ENCODE measurements around the gene CAPN3.

Gene CAPN3

GRCh38 chr15:42344763-42345162 lies 14.5 kb upstream of the CAPN3 start:
- TF ChIP-seq NFIC (IDR thresholded peaks at IDR 0.05) (no peak), ZBTB7A (IDR thresholded peaks at IDR 0.05; ENCODE audit: low read depth) (no peak), TEAD4 (IDR thresholded peaks at IDR 0.05) (no peak), YY1 (IDR thresholded peaks at IDR 0.05; ENCODE audit: low read depth) (no peak), MAX (IDR thresholded peaks at IDR 0.05) (no peak), EGR1 (IDR thresholded peaks at IDR 0.05) (no peak), FOXM1 (IDR thresholded peaks at IDR 0.05; ENCODE audit: borderline replicate concordance, low read depth) (no peak), CEBPB (IDR thresholded peaks at IDR 0.05) (no peak), EP300 (IDR thresholded peaks at IDR 0.05; ENCODE audit: borderline replicate concordance) (no peak), REST (IDR thresholded peaks at IDR 0.05; ENCODE audit: low read depth) (no peak), USF1 (IDR thresholded peaks at IDR 0.05) (no peak), TCF12 (IDR thresholded peaks at IDR 0.05; ENCODE audit: low read depth) (no peak), CREB1 (IDR thresholded peaks at IDR 0.05; ENCODE audit: low read depth) (no peak), TAF1 (IDR thresholded peaks at IDR 0.05; ENCODE audit: low read depth) (no peak), RAD21 (IDR thresholded peaks at IDR 0.05; ENCODE audit: low read depth) (no peak)

GRCh38 chr15:42345504-42345903 lies 13.8 kb upstream of the CAPN3 start:
- no peak for TF ChIP-seq CREB1 (IDR thresholded peaks at IDR 0.05; ENCODE audit: low read depth)
- no peak for TF ChIP-seq REST (IDR thresholded peaks at IDR 0.05; ENCODE audit: low read depth)
- TF ChIP-seq TAF1 (IDR thresholded peaks at IDR 0.05; ENCODE audit: low read depth), result no peak
- no peak for TF ChIP-seq CEBPB (IDR thresholded peaks at IDR 0.05)
- no peak for TF ChIP-seq USF1 (IDR thresholded peaks at IDR 0.05)
- no peak for TF ChIP-seq YY1 (IDR thresholded peaks at IDR 0.05; ENCODE audit: low read depth)
- TF ChIP-seq EP300 (IDR thresholded peaks at IDR 0.05; ENCODE audit: borderline replicate concordance), result no peak
- no peak for TF ChIP-seq ZBTB7A (IDR thresholded peaks at IDR 0.05; ENCODE audit: low read depth)
- TF ChIP-seq TCF12 (IDR thresholded peaks at IDR 0.05; ENCODE audit: low read depth), result no peak
- TF ChIP-seq FOXM1 (IDR thresholded peaks at IDR 0.05; ENCODE audit: borderline replicate concordance, low read depth), result no peak

GRCh38 chr15:42348083-42348482 lies 11.2 kb upstream of the CAPN3 start:
- TF ChIP-seq FOXM1 (IDR thresholded peaks at IDR 0.05; ENCODE audit: borderline replicate concordance, low read depth) (no peak), ZBTB7A (IDR thresholded peaks at IDR 0.05; ENCODE audit: low read depth) (no peak), MAX (IDR thresholded peaks at IDR 0.05) (no peak), EGR1 (IDR thresholded peaks at IDR 0.05) (no peak)

- TF ChIP-seq ZBTB7A (IDR thresholded peaks at IDR 0.05; ENCODE audit: low read depth) (no peak), TEAD4 (IDR thresholded peaks at IDR 0.05) (no peak), RAD21 (IDR thresholded peaks at IDR 0.05; ENCODE audit: low read depth) (no peak), REST (IDR thresholded peaks at IDR 0.05; ENCODE audit: low read depth) (no peak), CREB1 (IDR thresholded peaks at IDR 0.05; ENCODE audit: low read depth) (no peak), YY1 (IDR thresholded peaks at IDR 0.05; ENCODE audit: low read depth) (no peak), TCF12 (IDR thresholded peaks at IDR 0.05; ENCODE audit: low read depth) (no peak), MAX (IDR thresholded peaks at IDR 0.05) (no peak)
Observed at GRCh38 chr15:42349186-42349585, 10.1 kb upstream of the CAPN3 start.

- TF ChIP-seq FOXM1 (IDR thresholded peaks at IDR 0.05; ENCODE audit: borderline replicate concordance, low read depth) (no peak), NFIC (IDR thresholded peaks at IDR 0.05) (no peak), ZBTB7A (IDR thresholded peaks at IDR 0.05; ENCODE audit: low read depth) (no peak), EGR1 (IDR thresholded peaks at IDR 0.05) (no peak), RAD21 (IDR thresholded peaks at IDR 0.05; ENCODE audit: low read depth) (no peak), CREB1 (IDR thresholded peaks at IDR 0.05; ENCODE audit: low read depth) (no peak)
Observed at GRCh38 chr15:42352401-42352800, 6.9 kb upstream of the CAPN3 start.

Measured in Ishikawa (cell line).